ENCODE data around the gene LMBR1. TPM values are rescaled to one million over a fixed set of nuclear protein-coding genes. Genes with fewer than 3 reads are reported as not detected.
"Not testable (repeated sequence)": the region's sequence is repeated elsewhere in the genome, so short reads cannot be mapped to it uniquely, and the experiment has no call there.

The LMBR1 gene
- total RNA-seq, 1 donor from 2014 or later, result 60.5 TPM

GRCh38 chr7:156659961-156660360 lies 233.0 kb downstream of the LMBR1 start:
- Mint-ChIP-seq H3K36me3 (ENCODE audit: low read depth) (peaks cover 6% of the 10 kb centered on the region), H3K4me3 (ENCODE audit: low read depth) (no peak overlapping the region), H3K9me3 (no peaks in the 10 kb centered on the region), H3K27me3 (ENCODE audit: low read depth) (no peaks in the 10 kb centered on the region), H3K4me1 (ENCODE audit: low read depth) (peaks cover 26% of the 10 kb centered on the region), H3K27ac (no peak overlapping the region)
- no peak for DNase-seq (ENCODE audit: low spot score)
- intact Hi-C loops (cut with micrococcal nuclease), result no loop called here

GRCh38 chr7:156659203-156659602 lies 233.8 kb downstream of the LMBR1 start:
- H3K4me3 Mint-ChIP-seq (ENCODE audit: low read depth), result no peak overlapping the region
- peaks cover 6% of the 10 kb centered on the region for H3K36me3 Mint-ChIP-seq (ENCODE audit: low read depth)
- intact Hi-C loops (cut with micrococcal nuclease), result no loop called here

GRCh38 chr7:156657681-156658080 lies 235.3 kb downstream of the LMBR1 start:
- intact Hi-C loops (cut with micrococcal nuclease), result no loop called here

More at GRCh38 chr7:156659203-156659602, 233.8 kb downstream of the LMBR1 start:
- peaks cover 31% of the 10 kb centered on the region for H3K4me1 Mint-ChIP-seq (ENCODE audit: low read depth)
- no peaks in the 10 kb centered on the region for H3K27me3 Mint-ChIP-seq (ENCODE audit: low read depth)
- no peak for DNase-seq (ENCODE audit: low spot score)
- no peaks in the 10 kb centered on the region for H3K9me3 Mint-ChIP-seq
- H3K27ac Mint-ChIP-seq, result no peak overlapping the region

GRCh38 chr7:156656598-156656997 lies 236.4 kb downstream of the LMBR1 start:
- peaks cover 27% of the 10 kb centered on the region for H3K4me1 Mint-ChIP-seq (ENCODE audit: low read depth)
- no peak overlapping the region for H3K27ac Mint-ChIP-seq
- intact Hi-C loops (cut with micrococcal nuclease), result no loop called here
- H3K9me3 Mint-ChIP-seq, result no peaks in the 10 kb centered on the region
- H3K36me3 Mint-ChIP-seq (ENCODE audit: low read depth), result peaks cover 3% of the 10 kb centered on the region
- DNase-seq (ENCODE audit: low spot score), result no peak
- H3K27me3 Mint-ChIP-seq (ENCODE audit: low read depth), result no peaks in the 10 kb centered on the region
- no peak overlapping the region for H3K4me3 Mint-ChIP-seq (ENCODE audit: low read depth)

More at GRCh38 chr7:156657681-156658080, 235.3 kb downstream of the LMBR1 start:
- Mint-ChIP-seq H3K27ac (no peak overlapping the region), H3K4me1 (ENCODE audit: low read depth) (peaks cover 31% of the 10 kb centered on the region), H3K27me3 (ENCODE audit: low read depth) (no peaks in the 10 kb centered on the region), H3K9me3 (no peaks in the 10 kb centered on the region), H3K36me3 (ENCODE audit: low read depth) (peaks cover 3% of the 10 kb centered on the region), H3K4me3 (ENCODE audit: low read depth) (no peak overlapping the region)
- DNase-seq (ENCODE audit: low spot score), result no peak

GRCh38 chr7:156655983-156656382 lies 237.0 kb downstream of the LMBR1 start:
- no peaks in the 10 kb centered on the region for H3K9me3 Mint-ChIP-seq
- intact Hi-C loops (cut with micrococcal nuclease), result no loop called here
- peaks cover 3% of the 10 kb centered on the region for H3K36me3 Mint-ChIP-seq (ENCODE audit: low read depth)
- H3K4me3 Mint-ChIP-seq (ENCODE audit: low read depth), result no peak overlapping the region
- DNase-seq (ENCODE audit: low spot score), result no peak
- H3K27me3 Mint-ChIP-seq (ENCODE audit: low read depth), result no peaks in the 10 kb centered on the region
- H3K4me1 Mint-ChIP-seq (ENCODE audit: low read depth), result peaks cover 27% of the 10 kb centered on the region
- no peak overlapping the region for H3K27ac Mint-ChIP-seq

GRCh38 chr7:156655251-156655650 lies 237.7 kb downstream of the LMBR1 start:
- Mint-ChIP-seq H3K4me1 (ENCODE audit: low read depth) (peaks cover 27% of the 10 kb centered on the region), H3K36me3 (ENCODE audit: low read depth) (peaks cover 3% of the 10 kb centered on the region), H3K9me3 (no peaks in the 10 kb centered on the region), H3K27me3 (ENCODE audit: low read depth) (no peaks in the 10 kb centered on the region), H3K27ac (no peak overlapping the region), H3K4me3 (ENCODE audit: low read depth) (no peak overlapping the region)
- DNase-seq (ENCODE audit: low spot score), result no peak
- intact Hi-C loops (cut with micrococcal nuclease), result no loop called here

GRCh38 chr7:156654511-156655234 lies 238.3 kb downstream of the LMBR1 start:
- no peaks in the 10 kb centered on the region for H3K36me3 Mint-ChIP-seq (ENCODE audit: low read depth)
- no peak overlapping the region for H3K27ac Mint-ChIP-seq
- no peaks in the 10 kb centered on the region for H3K9me3 Mint-ChIP-seq
- intact Hi-C loops (cut with micrococcal nuclease), result no loop called here
- peaks cover 2% of the 10 kb centered on the region for H3K27me3 Mint-ChIP-seq (ENCODE audit: low read depth)
- DNase-seq (ENCODE audit: low spot score), result no peak
- H3K4me1 Mint-ChIP-seq (ENCODE audit: low read depth), result peaks cover 25% of the 10 kb centered on the region
- no peak overlapping the region for H3K4me3 Mint-ChIP-seq (ENCODE audit: low read depth)

GRCh38 chr7:156652886-156653568 lies 240.0 kb downstream of the LMBR1 start:
- H3K4me3 Mint-ChIP-seq (ENCODE audit: low read depth), result no peak overlapping the region
- peaks cover 5% of the 10 kb centered on the region for H3K27me3 Mint-ChIP-seq (ENCODE audit: low read depth)
- no peak overlapping the region for H3K27ac Mint-ChIP-seq
- H3K36me3 Mint-ChIP-seq (ENCODE audit: low read depth), result peaks cover 3% of the 10 kb centered on the region
- no peak for DNase-seq (ENCODE audit: low spot score)
- H3K9me3 Mint-ChIP-seq, result no peaks in the 10 kb centered on the region
- intact Hi-C loops (cut with micrococcal nuclease), result no loop called here
- H3K4me1 Mint-ChIP-seq (ENCODE audit: low read depth), result peaks cover 20% of the 10 kb centered on the region

- H3K27me3 Mint-ChIP-seq (ENCODE audit: low read depth), result peaks cover 5% of the 10 kb centered on the region
- H3K9me3 Mint-ChIP-seq, result no peaks in the 10 kb centered on the region
- peaks cover 16% of the 10 kb centered on the region for H3K4me1 Mint-ChIP-seq (ENCODE audit: low read depth)
- H3K27ac Mint-ChIP-seq, result no peak overlapping the region
- intact Hi-C loops (cut with micrococcal nuclease), result no loop called here
- DNase-seq (ENCODE audit: low spot score), result no peak
- H3K36me3 Mint-ChIP-seq (ENCODE audit: low read depth), result peaks cover 6% of the 10 kb centered on the region
- no peak overlapping the region for H3K4me3 Mint-ChIP-seq (ENCODE audit: low read depth)
Observed at GRCh38 chr7:156651474-156651873, 241.5 kb downstream of the LMBR1 start.

GRCh38 chr7:156650042-156650441 lies 242.9 kb downstream of the LMBR1 start:
- H3K27ac Mint-ChIP-seq, result no peak overlapping the region
- H3K27me3 Mint-ChIP-seq (ENCODE audit: low read depth), result peaks cover 6% of the 10 kb centered on the region
- intact Hi-C loops (cut with micrococcal nuclease), result loop anchor here (1.0 kb wide), 1 partner anchor 167 kb away; no protein-coding TSS in a partner anchor
- peaks cover 8% of the 10 kb centered on the region for H3K4me1 Mint-ChIP-seq (ENCODE audit: low read depth)
- H3K9me3 Mint-ChIP-seq, result no peaks in the 10 kb centered on the region
- H3K36me3 Mint-ChIP-seq (ENCODE audit: low read depth), result peaks cover 6% of the 10 kb centered on the region
- DNase-seq (ENCODE audit: low spot score), result no peak
- H3K4me3 Mint-ChIP-seq (ENCODE audit: low read depth), result no peak overlapping the region

GRCh38 chr7:156647330-156647729 lies 245.7 kb downstream of the LMBR1 start:
- H3K4me3 Mint-ChIP-seq (ENCODE audit: low read depth); H3K9me3 Mint-ChIP-seq; DNase-seq (ENCODE audit: low spot score); H3K36me3 Mint-ChIP-seq (ENCODE audit: low read depth); H3K27me3 Mint-ChIP-seq (ENCODE audit: low read depth); intact Hi-C loops (cut with micrococcal nuclease); H3K4me1 Mint-ChIP-seq (ENCODE audit: low read depth); H3K27ac Mint-ChIP-seq: not testable (repeated sequence)

- H3K36me3 Mint-ChIP-seq (ENCODE audit: low read depth), result peaks cover 21% of the 10 kb centered on the region
- no peak for DNase-seq (ENCODE audit: low spot score)
- H3K4me1 Mint-ChIP-seq (ENCODE audit: low read depth), result peaks cover 31% of the 10 kb centered on the region
- H3K9me3 Mint-ChIP-seq, result peaks cover under 1% of the 10 kb centered on the region
- H3K27ac Mint-ChIP-seq, result no peak overlapping the region
- H3K27me3 Mint-ChIP-seq (ENCODE audit: low read depth), result peaks cover 1% of the 10 kb centered on the region
- no peak overlapping the region for H3K4me3 Mint-ChIP-seq (ENCODE audit: low read depth)
- intact Hi-C loops (cut with micrococcal nuclease), result no loop called here
Observed at GRCh38 chr7:156642306-156643045, 250.5 kb downstream of the LMBR1 start.
